ENCODE results near the gene ST6GALNAC5.

- no peak for TF ChIP-seq CTCF (CRISPR knock-in tag; IDR thresholded peaks at IDR 0.05)
- TF ChIP-seq ZNF335 (CRISPR knock-in tag; IDR thresholded peaks at IDR 0.05) = no peak
- no peak for TF ChIP-seq JARID2 (CRISPR knock-in tag; IDR thresholded peaks at IDR 0.05; ENCODE audit: insufficient replicate concordance)
- TF ChIP-seq EZH2 (conservative IDR thresholded peaks at IDR 0.05; ENCODE audit: low read depth, low read length) = no peak
- TF ChIP-seq ZNF251 (CRISPR knock-in tag; IDR thresholded peaks at IDR 0.05) = no peak
- TF ChIP-seq MXD1 (CRISPR knock-in tag; IDR thresholded peaks at IDR 0.05) = no peak
- TF ChIP-seq MAX (IDR thresholded peaks at IDR 0.05) = no peak
- TF ChIP-seq ZNF780A (CRISPR knock-in tag; IDR thresholded peaks at IDR 0.05) = no peak
- no peak for TF ChIP-seq YY1 (IDR thresholded peaks at IDR 0.05; ENCODE audit: insufficient read depth, insufficient replicate concordance, low read depth, low read length)
- no peak for TF ChIP-seq CC2D1A (CRISPR knock-in tag; IDR thresholded peaks at IDR 0.05)
Observed at GRCh38 chr1:76961820-76962207, 94.5 kb downstream of the ST6GALNAC5 start.

Data from HepG2 (cell line).